ENCODE measurements around the gene CEBPG. TPM values are rescaled to one million over a fixed set of nuclear protein-coding genes. Genes with fewer than 3 reads are reported as not detected.

CEBPG gene
- total RNA-seq, 1 donor from 2014 or later, result 22.5 TPM

DNA sequence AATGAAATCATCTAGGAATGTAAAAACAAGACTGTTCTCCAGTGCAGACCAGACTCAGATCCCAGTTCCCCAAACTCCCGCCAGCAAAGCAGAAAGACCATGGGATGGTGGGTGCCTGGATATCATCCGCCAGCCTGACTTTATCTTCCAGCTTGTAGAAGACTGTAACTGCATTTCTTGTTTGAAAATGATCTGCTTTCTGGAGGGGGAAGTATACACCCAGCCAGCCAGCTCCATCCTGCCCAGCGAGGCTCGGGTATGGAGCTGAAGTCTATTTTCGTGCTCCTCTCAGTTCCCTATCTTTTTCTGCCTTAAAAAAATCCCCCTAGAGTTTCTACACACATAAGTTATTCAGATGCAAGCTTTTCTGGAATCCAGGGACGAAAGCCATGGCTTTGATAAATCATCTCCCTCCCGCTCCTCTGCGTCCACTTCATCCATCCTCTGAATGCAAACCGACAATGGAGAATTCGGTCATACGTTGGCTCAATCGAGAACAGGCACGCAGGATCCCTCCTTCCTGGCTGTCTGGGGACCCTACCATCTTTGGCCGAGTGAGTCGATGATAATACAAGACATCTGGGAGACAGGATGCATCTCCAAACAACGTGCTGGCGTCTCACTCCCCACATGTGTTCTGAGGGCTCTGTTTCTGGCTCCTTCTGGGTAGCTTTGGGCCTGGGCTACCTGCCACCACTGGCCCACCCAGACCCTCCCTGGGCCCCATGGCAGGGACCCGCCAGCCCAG, 31.2 kb downstream of the CEBPG start:
- DNase-seq (ENCODE audit: extremely low read depth, low read depth, low spot score), result no peak

DNA sequence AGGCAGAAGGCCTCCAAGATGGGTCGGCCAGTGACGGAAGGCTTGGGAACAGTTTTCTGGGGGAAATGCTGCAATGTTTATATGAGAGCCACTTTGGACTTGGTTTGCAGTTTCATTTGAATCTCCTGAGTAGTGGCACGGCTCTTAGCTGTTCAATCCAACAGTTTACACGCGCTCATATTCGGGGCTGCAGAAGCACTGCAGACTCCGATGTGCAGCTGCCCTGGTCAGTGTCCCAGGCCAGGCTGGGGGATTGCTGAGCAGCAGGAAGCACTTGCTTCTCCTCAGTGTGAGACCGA, 31.7 kb downstream of the CEBPG start:
- no peak for DNase-seq (ENCODE audit: extremely low read depth, low read depth, low spot score)

DNA sequence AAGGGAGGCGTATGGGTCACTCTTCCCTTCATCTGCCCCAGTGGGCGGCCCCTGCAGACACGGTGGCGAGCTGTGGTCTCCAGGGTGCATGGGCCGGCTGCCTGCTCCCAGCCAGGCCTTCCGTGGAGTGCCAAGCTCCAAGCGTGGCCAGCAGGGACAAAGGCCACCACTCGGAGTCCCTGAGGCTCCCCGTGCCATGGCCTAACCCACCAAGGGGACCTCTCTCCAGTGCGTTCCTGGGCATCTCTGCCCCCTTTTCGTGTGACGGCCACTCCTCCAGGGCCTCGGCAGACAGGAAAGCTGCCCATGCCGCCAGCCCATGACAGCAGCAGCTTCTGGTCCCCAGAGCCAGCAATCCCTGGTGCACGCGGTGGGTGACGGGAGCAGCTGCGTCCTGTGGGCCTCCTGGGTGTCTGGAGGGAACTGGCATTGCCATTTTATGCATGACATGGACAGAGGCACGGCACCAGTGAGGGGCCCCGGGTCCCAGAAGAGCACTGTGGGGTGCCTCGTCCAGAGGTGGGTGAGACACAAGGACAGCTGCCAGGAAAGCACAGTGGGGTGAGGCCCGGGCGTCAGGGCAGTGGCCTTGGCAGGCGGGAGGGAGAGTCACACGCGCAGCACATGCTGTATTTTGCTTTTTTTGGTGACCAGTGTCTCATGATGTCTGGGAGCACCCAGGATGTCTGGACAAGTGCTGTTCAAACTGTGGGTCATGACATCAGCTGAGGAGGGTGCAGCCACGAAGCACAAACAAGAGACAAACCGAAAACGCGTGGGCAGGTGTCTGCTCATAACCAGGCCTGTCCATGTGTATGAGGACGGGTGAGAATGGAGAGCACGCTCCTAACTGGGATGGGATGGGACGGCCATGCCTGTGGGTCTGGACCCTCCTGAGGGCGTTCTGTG, 32.3 kb downstream of the CEBPG start:
- DNase-seq (ENCODE audit: extremely low read depth, low read depth, low spot score), result no peak

DNA sequence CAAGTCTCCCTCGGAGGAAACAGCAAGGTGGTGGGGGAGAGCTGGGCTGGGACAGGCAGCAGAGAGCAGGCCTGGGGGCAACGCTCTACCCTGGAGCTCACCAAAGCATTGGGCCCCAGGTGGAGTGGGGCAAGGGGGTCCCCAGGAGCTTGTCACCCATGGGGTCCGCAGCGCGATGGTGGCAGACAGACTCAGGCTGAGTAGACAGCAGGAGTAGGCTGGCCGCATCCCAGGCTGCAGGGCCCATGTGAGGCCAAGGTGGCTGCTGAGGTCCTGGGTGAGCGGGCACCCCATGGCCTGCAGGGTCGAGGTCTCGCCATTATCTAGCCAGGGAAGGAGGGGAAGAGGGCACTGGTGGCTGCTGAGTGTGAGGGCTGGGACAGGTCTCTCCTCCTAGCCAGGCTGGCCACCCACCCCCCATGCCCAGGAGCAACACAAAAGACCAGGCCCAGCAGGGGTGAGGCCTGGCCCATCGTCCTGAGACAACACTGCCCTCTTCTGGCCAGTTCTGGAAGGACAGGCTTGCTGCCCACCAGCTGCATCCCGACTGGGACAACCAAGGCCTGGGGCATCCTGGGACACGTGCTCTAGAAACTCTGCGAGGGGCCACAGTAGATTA, 33.1 kb downstream of the CEBPG start:
- no peak for DNase-seq (ENCODE audit: extremely low read depth, low read depth, low spot score)

DNA sequence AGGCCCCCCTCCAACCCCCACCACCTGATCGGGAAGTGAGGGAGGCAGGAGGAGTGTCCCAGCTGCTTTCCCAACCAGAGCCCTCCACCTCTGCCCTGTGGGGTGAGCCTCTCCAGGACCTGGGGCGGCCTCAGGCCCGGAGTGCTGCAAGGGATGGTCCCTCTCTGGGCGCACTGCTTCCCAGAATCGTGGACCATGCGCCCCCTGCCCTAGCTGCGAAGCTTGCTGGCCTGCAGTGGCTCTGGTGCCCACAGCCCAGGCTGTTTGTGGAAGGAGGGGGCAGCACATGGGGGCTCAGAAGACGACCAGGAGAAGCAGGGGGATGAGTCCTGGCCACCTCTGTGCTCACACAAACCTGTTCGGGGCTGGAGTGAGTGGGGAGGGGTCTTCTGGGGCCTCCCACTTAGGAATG, 33.6 kb downstream of the CEBPG start:
- DNase-seq (ENCODE audit: extremely low read depth, low read depth, low spot score), result no peak

DNA sequence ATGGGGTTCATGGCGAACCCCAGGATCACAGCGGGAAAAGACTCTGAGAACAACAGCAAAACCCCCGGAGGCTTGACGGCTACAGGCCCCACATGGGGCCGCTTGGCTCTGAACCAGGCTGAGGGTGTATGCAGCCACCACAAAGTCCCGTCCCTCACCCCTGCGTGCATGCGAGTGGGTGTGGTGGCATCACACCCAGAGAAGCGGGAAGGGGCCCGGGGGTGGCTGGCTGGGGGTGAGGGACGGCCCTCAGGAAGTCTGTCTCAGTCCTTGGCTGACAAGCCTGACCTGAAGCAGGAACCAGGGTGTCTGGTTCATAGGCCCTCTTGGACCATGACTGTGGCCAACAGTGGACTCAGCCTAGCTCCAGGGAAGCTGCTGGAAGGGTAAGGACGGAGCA, 34.2 kb downstream of the CEBPG start:
- no peak for DNase-seq (ENCODE audit: extremely low read depth, low read depth, low spot score)

DNA sequence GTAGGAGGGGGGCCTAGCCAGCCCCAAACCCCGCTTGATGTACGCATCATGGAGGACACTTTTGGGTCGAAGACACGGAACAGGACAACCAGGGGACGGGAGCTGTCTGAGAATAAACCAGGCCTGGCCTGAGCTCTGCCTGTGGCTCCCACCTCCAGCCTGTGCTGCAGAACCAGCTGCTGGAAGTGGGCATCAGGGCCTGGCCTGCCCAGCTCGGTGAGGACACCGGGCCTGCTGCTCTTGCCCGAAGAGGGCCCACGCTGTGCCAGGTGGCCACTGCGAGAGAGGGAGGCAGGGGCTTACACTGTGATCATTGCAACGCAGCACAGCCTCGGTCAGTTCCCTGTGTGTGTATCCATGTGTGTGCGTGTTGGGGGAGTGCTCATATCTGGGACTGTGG, 34.6 kb downstream of the CEBPG start:
- no peak for DNase-seq (ENCODE audit: extremely low read depth, low read depth, low spot score)

DNA sequence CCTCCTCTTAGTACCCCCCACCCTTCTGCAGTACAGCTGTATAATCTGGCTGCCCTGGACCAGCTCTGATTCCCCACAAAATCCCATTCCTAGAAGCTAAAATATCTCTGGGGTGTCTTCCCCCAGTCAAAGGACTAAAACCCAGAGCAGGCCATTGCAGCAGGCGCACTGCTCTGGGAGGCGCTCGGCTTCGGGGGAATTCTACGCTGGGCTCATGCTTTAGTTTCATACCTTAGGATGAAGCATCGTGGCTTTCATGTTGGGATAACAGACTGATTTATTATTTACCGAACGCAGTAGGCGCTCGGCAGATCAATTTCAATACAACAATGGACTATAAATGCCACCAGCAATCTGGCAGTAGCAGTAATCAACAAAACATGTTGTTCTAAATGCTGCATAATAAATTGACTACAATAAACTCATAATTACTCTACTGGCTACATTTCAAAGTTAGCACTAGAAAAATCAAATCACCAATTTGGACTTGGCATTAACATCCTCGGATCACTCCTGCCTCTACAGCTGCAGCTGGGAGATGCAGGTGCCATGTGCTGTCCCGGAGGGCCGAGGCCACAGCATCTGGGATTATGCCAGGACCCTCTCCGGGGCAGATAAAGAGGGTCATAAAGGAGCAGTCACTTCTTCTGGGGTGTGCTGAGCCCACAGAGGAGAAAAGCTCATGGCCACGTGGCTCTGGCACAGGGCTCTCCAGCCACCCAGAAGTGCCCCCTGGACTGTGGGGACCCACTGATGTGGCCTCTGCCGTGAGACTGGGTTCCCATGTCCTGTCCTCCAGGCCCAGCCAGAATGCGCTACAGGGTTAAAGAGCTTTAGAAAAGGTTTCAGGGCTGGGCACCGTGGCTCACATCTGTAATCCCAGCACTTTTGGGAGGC, 35.3 kb downstream of the CEBPG start:
- DNase-seq (ENCODE audit: extremely low read depth, low read depth, low spot score), result no peak

DNA sequence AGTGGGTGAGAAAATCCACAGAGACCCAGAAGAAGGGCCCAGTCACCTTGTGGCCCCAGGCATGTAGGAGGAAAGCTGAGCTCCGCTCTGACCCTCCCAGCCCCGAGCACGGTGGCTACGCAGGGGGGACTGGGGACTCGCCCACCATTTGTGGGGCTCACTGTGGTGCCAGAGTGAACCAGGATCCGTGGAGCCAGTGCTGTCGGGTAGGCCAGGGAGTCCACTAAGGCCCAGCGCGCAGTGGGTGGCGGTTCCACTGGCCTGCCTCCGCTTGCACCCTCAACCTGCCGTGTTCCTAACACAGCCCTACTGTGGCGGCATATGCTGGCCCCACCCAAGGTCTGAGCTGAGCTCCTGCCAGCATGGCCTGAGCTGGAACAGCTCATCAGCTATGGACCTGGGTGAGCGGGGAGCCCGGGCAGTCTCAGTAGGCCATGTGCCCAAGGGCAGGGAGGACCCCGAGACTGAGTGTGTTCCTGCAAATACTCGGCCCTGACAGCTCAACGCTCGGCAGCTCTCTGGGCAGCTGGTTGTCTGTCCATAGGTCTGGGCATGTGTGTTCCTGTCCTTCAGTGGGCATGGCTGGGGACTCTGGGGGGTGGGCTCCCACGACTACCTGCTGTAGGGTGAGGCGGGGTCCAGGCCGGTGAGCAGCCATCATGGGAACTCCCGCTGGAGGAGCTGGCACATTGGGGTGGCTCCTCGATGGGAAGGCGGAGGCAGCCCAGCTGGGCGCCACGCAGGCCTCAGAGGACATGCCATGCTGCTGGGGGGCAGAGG, 36.6 kb downstream of the CEBPG start:
- DNase-seq (ENCODE audit: extremely low read depth, low read depth, low spot score), result no peak

DNA sequence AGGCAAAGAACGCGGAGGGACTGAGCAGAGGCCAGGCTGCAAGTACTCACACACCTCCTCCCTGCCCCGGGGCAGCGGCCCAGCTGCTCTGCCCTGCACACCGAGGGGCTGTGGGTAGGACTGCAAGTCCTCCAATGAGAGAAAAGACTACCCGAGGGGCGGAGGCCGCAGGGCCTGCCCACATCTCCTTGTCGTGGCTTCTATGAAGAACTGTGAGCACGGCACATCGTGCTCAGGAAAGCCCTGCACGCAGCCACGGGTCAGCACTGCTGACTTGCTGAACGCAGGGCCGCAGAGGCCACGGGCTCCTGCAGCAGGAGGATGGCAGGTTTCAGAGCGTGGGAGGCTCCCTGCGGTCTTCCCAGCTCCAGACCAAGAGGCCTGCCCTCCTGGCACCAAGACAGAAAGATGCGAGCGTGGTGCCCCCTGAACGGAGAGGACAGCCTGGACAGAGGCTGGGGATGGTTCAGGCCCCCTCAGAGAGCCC, 37.4 kb downstream of the CEBPG start:
- DNase-seq (ENCODE audit: extremely low read depth, low read depth, low spot score), result no peak

DNA sequence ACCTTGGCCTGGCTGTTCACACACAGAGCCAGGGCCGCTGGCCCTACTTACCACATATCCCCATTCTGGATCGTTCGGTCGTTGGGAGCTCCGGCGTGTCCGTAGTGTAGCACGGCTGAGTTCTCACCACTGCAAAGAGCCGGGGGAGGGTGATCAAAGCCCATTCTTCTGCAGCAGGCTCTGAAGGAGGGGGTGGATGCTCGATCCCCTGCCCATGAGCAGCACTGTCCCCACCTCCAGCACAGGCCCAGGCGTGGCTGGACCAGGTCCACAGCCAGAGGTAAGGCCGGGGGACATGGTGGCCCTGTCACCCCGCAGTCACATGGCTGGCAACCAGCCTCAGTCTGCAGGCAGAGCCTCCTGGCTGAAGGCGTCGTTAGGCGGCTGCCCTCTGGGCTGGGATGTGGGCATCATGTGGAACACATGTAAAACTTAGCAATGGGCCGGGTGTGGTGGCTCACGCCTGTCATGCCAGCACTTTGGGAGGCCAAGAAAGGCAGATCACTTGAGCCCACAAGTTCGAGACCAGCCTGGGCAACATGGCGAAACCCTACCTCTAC, 38.2 kb downstream of the CEBPG start:
- DNase-seq (ENCODE audit: extremely low read depth, low read depth, low spot score), result no peak

DNA sequence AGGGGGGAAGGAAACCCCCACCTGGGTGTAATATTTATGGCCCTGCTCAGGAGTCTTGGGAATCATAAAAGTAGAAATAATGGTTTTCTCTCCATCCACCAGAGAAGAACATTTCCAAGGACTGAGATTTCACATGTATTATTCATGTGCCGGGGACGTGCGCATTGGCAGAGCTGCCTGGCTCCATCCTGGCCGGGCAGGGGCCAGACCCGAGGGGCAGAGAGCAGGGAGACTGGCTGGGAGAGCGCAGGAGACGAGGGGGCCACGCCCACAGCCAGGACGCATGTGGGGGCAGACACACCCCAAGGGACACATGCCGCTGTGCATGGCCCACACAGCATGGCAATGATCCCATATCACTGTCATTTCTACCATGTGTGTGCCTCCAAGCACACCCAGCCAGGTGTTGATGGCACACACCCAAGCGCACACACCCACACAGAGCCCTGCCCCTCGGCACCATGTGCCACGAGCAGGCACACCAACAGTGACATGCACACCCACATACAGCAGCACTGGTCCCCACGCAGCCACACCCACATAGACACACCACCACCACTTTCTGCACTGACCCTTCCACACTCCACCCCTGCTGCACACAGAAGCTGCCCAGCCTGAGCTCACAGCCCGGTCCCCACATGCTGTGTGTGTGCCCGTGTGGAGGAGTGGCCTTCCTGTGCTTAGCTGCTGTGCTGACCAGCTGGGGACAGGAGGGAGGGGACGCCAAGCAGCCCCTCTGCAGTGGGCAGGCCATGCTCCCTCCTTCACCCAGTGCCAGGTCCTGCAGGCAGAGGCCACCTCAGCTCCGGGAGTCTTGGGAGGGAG, 39.3 kb downstream of the CEBPG start:
- no peak for DNase-seq (ENCODE audit: extremely low read depth, low read depth, low spot score)

DNA sequence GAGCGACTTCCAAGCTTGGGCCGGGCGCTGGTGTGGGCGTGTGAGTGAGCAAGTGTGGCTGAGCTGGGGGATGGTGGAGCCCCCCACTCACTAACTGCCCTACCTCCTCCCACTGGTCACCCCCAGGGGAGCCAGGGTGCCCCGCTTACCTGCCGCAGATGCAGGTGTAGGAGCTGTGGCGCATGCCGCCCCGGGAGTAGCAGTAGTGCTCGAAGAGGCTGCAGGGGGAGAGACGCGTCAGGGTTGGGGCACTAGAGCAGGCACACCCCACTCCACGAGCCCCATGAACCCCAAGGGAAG, 39.9 kb downstream of the CEBPG start:
- no peak for DNase-seq (ENCODE audit: extremely low read depth, low read depth, low spot score)

DNA sequence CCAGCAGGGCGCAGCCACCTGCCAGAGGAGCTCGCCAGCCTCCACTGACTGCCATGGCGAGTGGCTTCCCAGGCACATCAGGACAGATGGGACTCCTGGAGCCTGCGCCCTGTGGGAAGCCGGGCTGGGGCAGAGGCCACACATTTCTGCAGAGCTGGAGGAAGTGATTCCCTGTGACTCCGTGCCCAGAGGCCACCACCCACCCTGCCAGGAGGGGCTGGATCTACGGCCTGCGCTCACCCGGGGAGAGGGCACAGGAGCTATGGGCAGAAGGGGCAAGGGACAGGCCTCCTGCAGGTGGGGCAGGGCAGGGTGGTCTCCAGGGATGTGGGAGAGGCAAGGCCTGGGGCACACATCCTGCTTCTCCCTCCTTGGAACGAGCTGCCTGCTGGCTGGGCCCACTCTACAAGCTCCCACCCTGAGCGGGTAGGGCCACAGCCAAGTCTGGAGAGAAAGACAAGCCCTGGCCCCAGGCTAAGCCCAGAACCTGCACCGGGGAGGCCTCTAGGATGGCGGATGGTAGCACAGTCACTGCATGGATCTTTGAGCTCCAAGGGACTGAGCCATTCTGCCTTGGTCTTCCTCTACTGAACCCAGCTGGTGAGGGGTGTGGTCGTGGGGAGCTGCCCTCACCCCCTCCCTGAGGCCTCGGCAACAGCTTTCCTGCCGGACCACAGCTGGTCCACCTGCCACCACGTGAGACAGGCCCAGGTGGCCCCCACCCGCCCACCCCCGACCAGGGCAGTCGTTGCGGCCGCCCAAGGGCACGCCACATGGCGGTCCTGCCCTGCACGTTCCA, 40.6 kb downstream of the CEBPG start:
- no peak for DNase-seq (ENCODE audit: extremely low read depth, low read depth, low spot score)

DNA sequence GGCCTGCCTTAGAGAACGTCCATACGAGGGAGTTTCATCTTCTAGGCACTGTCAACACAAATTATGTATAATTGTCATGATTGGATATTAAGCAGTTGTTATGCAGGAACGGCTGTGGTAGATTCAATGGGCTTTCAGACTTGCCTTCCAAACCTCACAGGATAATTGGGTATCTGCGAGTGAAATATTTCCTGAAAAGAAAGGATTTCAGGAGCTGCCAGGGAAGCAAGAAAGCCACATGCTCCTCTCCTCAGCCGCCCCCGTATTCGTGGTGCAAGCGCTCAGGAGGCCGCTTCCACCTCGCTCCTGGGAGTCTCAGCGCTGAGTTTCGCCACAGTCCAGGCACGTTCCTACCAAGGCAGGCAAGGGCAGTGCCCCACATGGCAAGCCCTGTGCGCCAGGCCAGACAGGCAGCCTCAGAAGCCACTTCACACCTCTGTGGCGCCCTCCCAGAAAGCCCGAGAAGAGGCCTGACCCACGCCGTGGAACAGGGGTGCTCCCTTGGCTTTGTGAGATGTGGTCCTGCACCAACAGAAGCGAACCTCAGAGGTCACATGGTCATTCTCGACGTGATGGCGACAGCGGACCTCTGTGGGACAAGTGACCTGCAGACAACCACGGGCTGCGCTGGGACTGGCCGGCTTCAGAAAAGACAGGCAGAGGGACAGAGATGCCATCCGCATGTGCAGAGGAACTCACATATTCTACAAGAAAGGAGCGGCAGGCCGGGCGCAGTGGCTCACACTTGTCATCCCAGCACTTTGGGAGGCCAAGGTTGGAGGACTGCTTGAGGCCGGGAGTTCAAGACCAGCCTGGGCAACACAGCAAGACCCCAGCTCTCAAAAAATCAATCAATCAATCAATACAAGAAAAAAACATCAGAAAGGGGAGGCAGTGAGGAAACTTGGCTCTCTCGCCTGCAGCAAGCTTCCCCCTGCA, 41.4 kb downstream of the CEBPG start:
- DNase-seq (ENCODE audit: extremely low read depth, low read depth, low spot score), result no peak

DNA sequence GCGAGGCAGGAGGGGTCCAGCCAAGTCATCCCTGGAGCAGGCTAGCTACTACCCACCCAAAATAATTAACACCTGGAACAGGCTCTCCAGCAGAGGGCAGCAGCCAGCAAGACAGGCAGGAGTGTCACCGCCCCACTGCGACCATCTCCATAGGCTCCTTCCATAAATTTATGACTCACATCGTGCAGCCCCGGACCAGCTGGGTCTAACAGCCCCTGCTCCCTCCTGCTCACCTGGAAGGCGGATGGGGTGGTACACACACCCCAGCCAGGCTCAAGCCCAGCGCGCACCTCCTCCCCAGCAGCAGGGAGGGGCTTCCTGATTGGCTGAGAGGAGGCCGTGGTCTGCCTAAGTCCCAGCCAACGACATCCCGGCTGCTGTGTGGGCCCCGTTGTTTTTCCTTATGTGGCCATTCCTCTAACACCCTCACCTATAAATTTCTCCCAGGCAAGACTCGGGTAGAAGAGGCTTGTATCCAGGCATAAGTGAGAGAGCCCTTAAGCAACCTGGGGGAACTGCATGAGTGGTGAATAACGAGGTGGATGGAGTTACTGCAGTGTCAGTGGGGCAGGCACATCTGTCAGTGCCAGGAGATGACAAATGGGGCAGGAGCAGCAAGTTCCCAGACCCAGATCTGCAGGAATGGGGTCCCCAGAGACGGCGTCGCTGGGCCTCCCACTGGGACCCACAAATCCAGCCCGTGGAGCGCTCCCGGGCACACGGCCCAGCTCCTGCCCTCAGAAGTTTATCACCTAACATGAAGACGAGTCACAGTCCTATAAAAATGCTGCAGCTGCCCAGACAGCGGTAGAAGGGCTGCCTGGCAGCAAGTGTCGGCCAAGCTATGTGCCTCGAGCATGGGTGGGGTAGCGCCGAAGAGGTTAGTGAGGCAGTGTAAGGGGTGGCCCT, 43.1 kb downstream of the CEBPG start:
- no peak for DNase-seq (ENCODE audit: extremely low read depth, low read depth, low spot score)

All from glomerular endothelial cell (primary cell).